CD4-positive, alpha-beta T cell (primary cell): ENCODE measurements around the gene FHOD1. TPM values are rescaled to one million over a fixed set of nuclear protein-coding genes. Genes with fewer than 3 reads are reported as not detected.

ENCODE experiments used
- ATAC-seq: fragments of 200-7000 bp; cut with Tn5 transposase; one replicate; pipeline ENCODE4 v1.10.0; 2022; ENCODE audit warnings: mild to moderate bottlenecking; ENCODE audit not compliant: poor library complexity
- CTCF ChIA-PET: fragments of 350-600 bp; sonication (Branson Sonifier 250); formaldehyde crosslinking; loops from one replicate; lab custom pipeline; 2021; ENCODE audit warnings: antibody characterized with exemption, inconsistent platforms; lab: Charles Lee
- POLR2A ChIA-PET: fragments of 350-600 bp; sonication (Branson Sonifier 250); formaldehyde crosslinking; loops from one replicate; lab custom pipeline; 2021; ENCODE audit warnings: antibody characterized with exemption, inconsistent platforms; lab: Charles Lee
- DNase-seq, 14 experiments: peaks; one replicate each; pipeline ENCODE4 v3.0.0-alpha.2; 2013 to 2020; ENCODE audit warnings: mixed read lengths in 2 of 14
- H3K27ac ChIP-seq, 2 donors: one replicate each; pipeline versions ENCODE4 v1.5.1 to v1.7.0; 2013; ENCODE audit warnings: low read length in 2 of 2, low read depth in 1 of 2, mild to moderate bottlenecking in 1 of 2
- H3K27me3 ChIP-seq, 2 experiments: 1 replicate in 1 of 2; 2 replicates in 1 of 2; pipeline versions ENCODE4 v1.6.1 to v1.7.0; 2013; ENCODE audit warnings: low read length in 2 of 2, control low read depth in 1 of 2, mild to moderate bottlenecking in 1 of 2, moderate library complexity in 1 of 2; ENCODE audit not compliant: insufficient read depth in 2 of 2, control insufficient read depth in 1 of 2
- H3K36me3 ChIP-seq: one replicate; pipeline ENCODE4 v1.6.1; 2013; ENCODE audit warnings: low read length, control low read depth; ENCODE audit not compliant: insufficient read depth
- H3K4me1 ChIP-seq: one replicate; pipeline ENCODE4 v1.6.1; 2013; ENCODE audit warnings: low read length, control low read depth; ENCODE audit not compliant: insufficient read depth
- H3K4me3 ChIP-seq: one replicate; pipeline ENCODE4 v1.5.1; 2013; ENCODE audit warnings: mild to moderate bottlenecking, low read length, moderate library complexity
- H3K9me3 ChIP-seq, 2 experiments: 1 replicate in 1 of 2; 2 replicates in 1 of 2; pipeline versions ENCODE4 v1.6.1 to v1.7.0; 2013; ENCODE audit warnings: low read length in 2 of 2, mild to moderate bottlenecking in 2 of 2, control low read depth in 1 of 2, moderate library complexity in 1 of 2; ENCODE audit not compliant: control insufficient read depth in 1 of 2, insufficient read depth in 1 of 2
- H3K27ac Mint-ChIP-seq: one replicate; pipeline ENCODE4 v1.8.0; 2020; ENCODE audit warnings: mixed read lengths
- H3K27me3 Mint-ChIP-seq: one replicate; pipeline ENCODE4 v1.8.0; 2021; ENCODE audit warnings: mixed read lengths
- H3K36me3 Mint-ChIP-seq: one replicate; pipeline ENCODE4 v1.8.0; 2021; ENCODE audit warnings: low read depth, mixed read lengths
- H3K4me1 Mint-ChIP-seq: one replicate; pipeline ENCODE4 v1.8.0; 2021; ENCODE audit warnings: low read depth, mixed read lengths
- H3K4me3 Mint-ChIP-seq: one replicate; pipeline ENCODE4 v1.8.0; 2020; ENCODE audit warnings: mild to moderate bottlenecking, mixed read lengths
- H3K9me3 Mint-ChIP-seq: one replicate; pipeline ENCODE4 v1.8.0; 2020; ENCODE audit warnings: mixed read lengths
- CTCF ChIP-seq: fragments of 200-600 bp; IDR thresholded peaks from one replicate; pipeline ENCODE4 v1.8.0; 2022; ENCODE audit warnings: antibody characterized with exemption, mild to moderate bottlenecking
- intact Hi-C, 2 experiments: fragments of 100-400 bp; cut with DNase I in 1 of 2; cut with micrococcal nuclease in 1 of 2; formaldehyde crosslinking; loops; one replicate each; pipeline versions ENCODE4 v1.15.1 to v1.9.0; 2023 to 2025; cut with DNase I, micrococcal nuclease
- total RNA-seq, 174 experiments: library from RNA in 2 of 174; stranded (reverse) in 2 of 174; gene quantifications; one replicate each; pipeline ENCODE4 v1.2.3 and lab custom pipeline; 2021 to 2026

Gene FHOD1
- total RNA-seq, 2 experiments from 2014 or later = 21.1 to 26.0 TPM

GRCh38 chr16:67259705-67260104, 12.4 kb upstream of the FHOD1 start:
- no peak overlapping the region for H3K27ac Mint-ChIP-seq
- Histone ChIP-seq H3K36me3 (no peaks in the 10 kb centered on the region), H3K27me3 (peaks cover 7 to 12% of the 10 kb centered on the region in 2 experiments), H3K4me3 (no peak overlapping the region), H3K27ac (no peak overlapping the region), H3K9me3 (no peaks in the 10 kb centered on the region), H3K4me1 (no peaks in the 10 kb centered on the region)
- no peaks in the 10 kb centered on the region for H3K36me3 Mint-ChIP-seq
- POLR2A ChIA-PET = interaction anchor here (0.6 kb wide), 1 partner anchor 1007 kb away, joined by 3 read pairs; no protein-coding TSS in a partner anchor
- H3K4me3 Mint-ChIP-seq = no peak overlapping the region
- intact Hi-C loops = loop anchor here (5.0 to 10.0 kb wide), 3 partner anchors 135 to 205 kb away; partner anchors contain the start of gene TPPP3 (in 1 of the 2)
- no peaks in the 10 kb centered on the region for H3K4me1 Mint-ChIP-seq
- peaks cover 12% of the 10 kb centered on the region for H3K27me3 Mint-ChIP-seq
- ATAC-seq (no peak), DNase-seq (peak in 1 of 14 experiments; percentile 8)
- H3K9me3 Mint-ChIP-seq = no peaks in the 10 kb centered on the region
- CTCF ChIA-PET = no interaction called here
- TF ChIP-seq CTCF = no peak

GRCh38 chr16:67258161-67258835, 11.0 kb upstream of the FHOD1 start:
- no peaks in the 10 kb centered on the region for H3K36me3 Mint-ChIP-seq
- no peak overlapping the region for H3K4me3 Mint-ChIP-seq
- no peaks in the 10 kb centered on the region for H3K9me3 ChIP-seq
- H3K36me3 ChIP-seq = no peaks in the 10 kb centered on the region
- H3K9me3 Mint-ChIP-seq = no peaks in the 10 kb centered on the region
- TF ChIP-seq CTCF = no peak
- peaks cover 12% of the 10 kb centered on the region for H3K27me3 Mint-ChIP-seq
- no peaks in the 10 kb centered on the region for H3K4me1 Mint-ChIP-seq
- ChIA-PET POLR2A (no interaction called here), CTCF (no interaction called here)
- peaks cover 7 to 12% of the 10 kb centered on the region in 2 experiments for H3K27me3 ChIP-seq
- no peaks in the 10 kb centered on the region for H3K4me1 ChIP-seq
- intact Hi-C loops = no loop called here
- H3K27ac Mint-ChIP-seq = no peak overlapping the region
- no peak for ATAC-seq
- no peak overlapping the region for H3K27ac ChIP-seq
- peak in 1 of 14 experiments; percentile 6 for DNase-seq
- no peak overlapping the region for H3K4me3 ChIP-seq

DNA sequence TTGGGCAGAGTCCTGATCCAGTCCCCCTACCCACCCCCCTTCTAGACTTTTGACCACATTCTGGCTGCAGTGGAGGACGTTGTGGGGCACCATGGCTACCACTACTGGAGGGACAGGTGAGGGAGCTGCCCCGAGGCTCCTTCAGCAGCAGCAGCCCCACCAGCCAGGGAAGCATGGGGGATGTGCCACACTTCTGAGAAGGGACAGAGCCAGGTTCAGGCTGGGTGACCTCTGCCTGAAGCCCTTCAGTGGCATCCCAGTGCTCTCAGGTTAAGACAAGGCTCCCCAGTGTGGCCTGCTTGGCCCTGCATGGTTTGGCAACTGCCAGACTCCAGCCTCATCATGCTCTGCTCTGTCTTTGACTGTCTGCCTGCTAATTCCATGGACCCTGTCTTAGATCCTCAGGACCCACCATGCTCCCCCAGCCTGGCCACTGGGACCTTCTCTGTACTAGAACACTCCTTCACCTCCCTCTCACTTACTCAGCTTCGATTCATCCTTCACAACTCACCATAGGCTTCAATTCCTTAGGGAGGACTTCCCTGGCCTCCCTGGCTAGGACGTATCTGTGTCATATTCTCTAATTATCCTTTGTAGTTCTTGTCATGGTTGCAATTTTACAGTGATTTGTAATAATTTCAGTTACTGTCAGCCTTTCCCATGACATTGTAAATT, 10.3 kb upstream of the FHOD1 start:
- H3K4me3 ChIP-seq = no peak overlapping the region
- TF ChIP-seq CTCF = no peak
- peaks cover 12% of the 10 kb centered on the region for H3K27me3 Mint-ChIP-seq
- no peaks in the 10 kb centered on the region for H3K36me3 Mint-ChIP-seq
- H3K9me3 Mint-ChIP-seq = no peaks in the 10 kb centered on the region
- no peaks in the 10 kb centered on the region for H3K36me3 ChIP-seq
- H3K4me1 Mint-ChIP-seq = no peaks in the 10 kb centered on the region
- no peak overlapping the region for H3K27ac ChIP-seq
- intact Hi-C loops = no loop called here
- POLR2A ChIA-PET = no interaction called here
- H3K4me1 ChIP-seq = no peaks in the 10 kb centered on the region
- CTCF ChIA-PET = no interaction called here
- DNase-seq (peak in 1 of 14 experiments; percentile 5), ATAC-seq (no peak)
- H3K4me3 Mint-ChIP-seq = no peak overlapping the region
- H3K9me3 ChIP-seq = no peaks in the 10 kb centered on the region
- no peak overlapping the region for H3K27ac Mint-ChIP-seq
- peaks cover 5 to 7% of the 10 kb centered on the region in 2 experiments for H3K27me3 ChIP-seq
